GM12891 (cell line): Measurements from ENCODE around the gene PLK5.

Experiments
- POLR2A ChIP-seq: IDR thresholded peaks from 2 replicates; pipeline ENCODE4 v1.6.1; 2011; ENCODE audit warnings: low read depth, low read length, control low read depth
- POLR2AphosphoS5 ChIP-seq: IDR thresholded peaks from 2 replicates; pipeline ENCODE4 v1.6.1; 2011; ENCODE audit warnings: low read depth, low read length, control low read depth
- TAF1 ChIP-seq: IDR thresholded peaks from 2 replicates; pipeline ENCODE4 v1.6.1; 2011; ENCODE audit warnings: low read depth, low read length, control low read depth

DNA sequence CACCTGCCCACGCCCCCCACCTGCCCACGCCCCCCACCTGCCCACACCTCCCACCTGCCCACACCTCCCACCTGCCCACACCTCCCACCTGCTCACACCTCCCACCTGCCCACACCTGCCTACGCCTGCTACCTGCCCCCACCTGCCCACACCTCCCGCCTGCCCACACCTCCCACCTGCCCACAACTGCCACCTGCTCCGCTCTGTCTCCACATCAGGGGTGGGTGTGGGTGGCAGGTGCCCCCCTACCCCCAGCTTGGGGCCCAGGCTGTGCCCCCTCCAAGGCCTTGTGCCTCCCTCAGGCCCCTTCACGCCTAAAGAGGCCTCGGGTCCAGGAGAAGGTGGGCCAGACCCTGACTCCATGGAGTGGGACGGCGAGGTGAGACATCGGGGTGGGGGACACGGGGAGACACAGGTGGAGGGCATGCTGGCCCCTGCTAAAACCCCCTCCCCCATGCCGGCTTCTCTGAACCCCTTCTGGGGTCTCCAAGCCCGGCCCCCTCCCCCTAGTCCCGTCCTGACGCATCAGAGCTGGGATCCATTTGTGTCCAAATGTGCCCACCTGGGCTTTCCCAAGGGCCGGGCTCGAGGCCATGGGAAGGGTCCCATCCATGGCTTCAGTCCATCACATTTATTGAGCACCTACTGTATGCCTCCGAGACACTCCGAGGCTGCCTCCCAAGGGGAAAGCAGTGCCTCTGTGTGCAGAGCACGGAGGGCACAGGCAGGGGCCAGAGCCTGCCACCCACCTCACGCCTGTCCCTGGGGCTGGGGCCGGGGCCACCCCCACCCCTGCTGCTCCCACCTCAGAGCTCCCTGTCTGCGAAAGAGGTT lies 4.9 kb downstream of the PLK5 start:
- no peak for TF ChIP-seq POLR2AphosphoS5
- TF ChIP-seq TAF1 = no peak
- TF ChIP-seq POLR2A = no peak
